ENCODE measurements around the gene GOLGA6D.
"Not testable (repeated sequence)": the region's sequence is repeated elsewhere in the genome, so short reads cannot be mapped to it uniquely, and the experiment has no call there.

GOLGA6D gene

DNA sequence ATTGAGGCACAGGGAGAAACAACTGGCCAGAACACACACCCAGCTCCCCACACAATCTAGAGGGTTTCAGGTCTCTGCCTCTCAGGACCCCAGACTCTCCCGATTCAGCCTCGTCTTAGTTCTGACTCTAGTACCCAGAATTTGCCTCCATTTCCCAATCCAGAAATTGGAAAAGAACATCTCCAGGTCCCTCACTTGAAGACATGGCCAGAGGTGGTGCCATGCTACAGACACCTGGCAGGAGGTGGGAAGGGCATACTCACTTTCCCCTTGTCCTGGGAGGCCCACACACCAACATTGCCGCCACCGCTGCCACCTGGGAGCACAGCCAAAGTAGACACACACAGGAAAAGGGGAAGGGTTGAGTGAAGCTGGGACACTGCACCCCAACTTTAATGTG lies 20.1 kb downstream of the GOLGA6D start:
- H3K9me3 ChIP-seq (ENCODE audit: low read length); H3K27me3 ChIP-seq (ENCODE audit: insufficient read depth, low read length); H2AFZ ChIP-seq (ENCODE audit: low read depth, low read length); H3K36me3 ChIP-seq (ENCODE audit: insufficient read depth, low read length); H3K4me3 ChIP-seq (ENCODE audit: low read length); H3K4me1 ChIP-seq (ENCODE audit: insufficient read depth, low read length): not testable (repeated sequence)

DNA sequence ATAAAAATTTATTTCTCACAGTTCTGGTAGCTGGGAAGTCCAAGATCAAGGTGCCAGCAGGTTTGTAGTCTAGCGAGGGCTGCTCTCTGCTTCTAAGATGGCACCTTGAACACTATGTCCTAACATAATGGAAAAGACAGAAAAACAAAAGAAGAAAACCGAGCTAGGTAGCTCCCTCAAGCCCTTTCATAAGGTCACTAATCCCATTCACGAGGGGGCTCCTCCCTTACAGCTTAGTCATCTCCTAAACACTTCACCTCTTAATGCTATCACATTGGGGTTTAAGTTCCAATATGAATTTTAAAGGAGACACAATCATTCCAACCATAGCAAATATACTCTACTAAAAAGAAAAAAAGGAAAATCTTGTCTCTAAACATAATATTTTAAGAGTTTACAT lies 23.6 kb downstream of the GOLGA6D start:
- peaks cover 5% of the 10 kb centered on the region for H3K27me3 ChIP-seq (ENCODE audit: insufficient read depth, low read length)
- H3K36me3 ChIP-seq (ENCODE audit: insufficient read depth, low read length): no peaks in the 10 kb centered on the region
- H2AFZ ChIP-seq (ENCODE audit: low read depth, low read length): no peak overlapping the region
- no peaks in the 10 kb centered on the region for H3K4me1 ChIP-seq (ENCODE audit: insufficient read depth, low read length)
- H3K4me3 ChIP-seq (ENCODE audit: low read length): no peak overlapping the region
- no peaks in the 10 kb centered on the region for H3K9me3 ChIP-seq (ENCODE audit: low read length)

DNA sequence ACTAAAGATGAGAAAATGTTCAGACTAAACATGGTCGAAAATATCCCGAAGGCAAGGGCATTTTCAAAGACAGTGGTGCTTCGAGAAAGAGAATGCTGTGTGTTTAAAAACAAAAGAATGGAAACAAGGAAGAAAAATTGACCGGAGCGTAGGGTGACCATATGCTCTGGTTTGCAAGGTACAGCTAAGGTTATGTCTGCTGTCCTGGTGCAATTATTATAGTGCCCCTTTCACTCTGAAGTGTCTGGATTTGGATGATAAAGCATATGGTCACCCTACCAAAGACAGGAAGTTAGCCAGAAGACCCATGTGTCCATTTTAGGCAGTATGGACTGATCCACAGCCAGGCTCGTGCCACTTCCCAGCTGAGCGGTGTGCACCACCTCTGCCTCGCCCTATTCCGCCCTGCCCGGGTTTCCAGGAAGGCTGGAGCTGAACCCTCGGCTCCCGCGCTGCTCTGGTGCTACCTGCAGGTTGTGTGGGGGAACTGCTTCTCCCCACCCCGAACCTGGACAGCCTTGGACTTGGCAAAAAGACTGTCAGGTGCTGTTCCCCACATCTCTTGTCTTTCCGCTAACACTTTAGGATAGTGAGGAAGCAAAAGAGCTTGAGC lies 25.2 kb downstream of the GOLGA6D start:
- H2AFZ ChIP-seq (ENCODE audit: low read depth, low read length): no peak overlapping the region
- H3K36me3 ChIP-seq (ENCODE audit: insufficient read depth, low read length): no peaks in the 10 kb centered on the region
- H3K4me3 ChIP-seq (ENCODE audit: low read length): no peak overlapping the region
- H3K27me3 ChIP-seq (ENCODE audit: insufficient read depth, low read length): peaks cover 5% of the 10 kb centered on the region
- no peaks in the 10 kb centered on the region for H3K4me1 ChIP-seq (ENCODE audit: insufficient read depth, low read length)
- H3K9me3 ChIP-seq (ENCODE audit: low read length): no peaks in the 10 kb centered on the region

DNA sequence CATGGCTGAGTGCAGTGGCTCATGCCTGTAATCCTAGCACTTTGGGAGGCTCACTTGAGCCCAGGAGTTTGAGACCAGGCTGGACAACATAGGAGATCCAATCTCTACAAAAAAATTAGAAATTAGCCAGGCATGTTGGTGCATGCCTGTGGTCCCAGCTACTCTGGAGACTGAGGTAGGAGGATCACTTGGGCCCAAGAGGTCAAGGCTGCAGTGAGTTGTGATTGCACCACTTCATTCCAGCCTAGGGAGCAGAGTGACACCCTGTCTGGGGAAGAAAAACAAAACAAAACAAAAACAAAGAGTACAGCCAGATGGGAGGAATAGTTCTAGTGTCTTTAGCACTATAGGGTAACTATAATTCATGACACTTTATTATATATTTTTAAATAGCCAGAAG lies 27.1 kb downstream of the GOLGA6D start:
- Histone ChIP-seq H3K9me3 (ENCODE audit: low read length) (no peaks in the 10 kb centered on the region), H3K4me3 (ENCODE audit: low read length) (no peak overlapping the region), H3K4me1 (ENCODE audit: insufficient read depth, low read length) (no peaks in the 10 kb centered on the region), H3K36me3 (ENCODE audit: insufficient read depth, low read length) (no peaks in the 10 kb centered on the region), H3K27me3 (ENCODE audit: insufficient read depth, low read length) (peaks cover 5% of the 10 kb centered on the region), H2AFZ (ENCODE audit: low read depth, low read length) (no peak overlapping the region)

DNA sequence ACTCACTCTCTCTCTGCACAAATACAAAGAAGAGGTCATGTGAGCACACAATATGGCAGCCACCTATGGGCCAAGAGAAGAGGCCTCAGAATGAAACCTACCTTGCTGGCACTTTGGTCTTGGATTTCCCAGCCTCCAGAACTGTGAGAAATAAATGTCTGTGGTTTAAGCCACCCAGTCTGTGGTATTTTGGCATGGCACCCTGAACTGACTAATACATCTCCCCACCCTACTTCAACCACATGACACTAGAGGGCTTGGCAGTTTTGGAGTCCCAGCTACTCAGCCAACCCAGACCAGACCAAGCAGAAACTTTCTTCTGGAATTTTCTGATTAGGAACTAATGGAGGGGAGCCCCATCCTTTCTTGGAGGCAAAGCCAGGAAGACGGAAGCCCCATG lies 29.9 kb downstream of the GOLGA6D start:
- not testable (repeated sequence) for H3K9me3 ChIP-seq (ENCODE audit: low read length); H2AFZ ChIP-seq (ENCODE audit: low read depth, low read length); H3K36me3 ChIP-seq (ENCODE audit: insufficient read depth, low read length); H3K4me1 ChIP-seq (ENCODE audit: insufficient read depth, low read length); H3K4me3 ChIP-seq (ENCODE audit: low read length); H3K27me3 ChIP-seq (ENCODE audit: insufficient read depth, low read length)

DNA sequence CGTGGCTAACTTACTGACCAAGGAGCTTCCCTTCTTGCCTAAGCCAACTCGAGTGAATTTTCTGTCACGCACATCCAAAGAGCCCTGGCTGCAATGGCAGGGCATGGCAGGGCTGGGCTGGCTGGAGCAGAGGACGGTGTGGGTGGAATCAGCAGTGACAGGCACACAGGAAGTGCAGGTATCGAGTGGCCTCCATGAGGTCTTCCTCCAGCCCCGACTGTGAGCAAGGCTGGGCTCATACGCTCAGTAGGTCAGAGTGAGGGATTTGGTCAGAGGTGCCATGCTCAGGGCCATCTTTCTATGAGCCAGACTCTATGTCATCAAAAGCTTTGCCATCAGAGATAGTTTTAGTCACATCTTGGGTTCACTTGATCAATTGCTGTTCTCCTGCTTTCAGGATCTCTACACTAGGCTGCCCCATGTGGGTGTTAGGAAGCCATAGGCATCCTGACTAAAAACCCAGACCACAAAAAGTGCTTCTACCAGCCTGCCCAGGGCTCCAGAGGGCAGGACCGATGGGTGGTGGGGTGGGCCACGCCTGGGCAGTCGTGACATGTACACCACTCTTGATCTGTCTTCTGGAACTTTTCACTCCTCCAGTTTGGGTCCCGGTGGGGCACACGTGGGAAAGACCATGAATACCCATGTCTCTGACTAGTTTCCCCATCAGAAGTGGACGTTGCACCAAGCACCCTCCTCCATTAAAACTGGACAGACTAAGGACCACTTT lies 30.6 kb downstream of the GOLGA6D start:
- H3K9me3 ChIP-seq (ENCODE audit: low read length): no peaks in the 10 kb centered on the region
- no peak overlapping the region for H3K4me3 ChIP-seq (ENCODE audit: low read length)
- no peaks in the 10 kb centered on the region for H3K36me3 ChIP-seq (ENCODE audit: insufficient read depth, low read length)

DNA sequence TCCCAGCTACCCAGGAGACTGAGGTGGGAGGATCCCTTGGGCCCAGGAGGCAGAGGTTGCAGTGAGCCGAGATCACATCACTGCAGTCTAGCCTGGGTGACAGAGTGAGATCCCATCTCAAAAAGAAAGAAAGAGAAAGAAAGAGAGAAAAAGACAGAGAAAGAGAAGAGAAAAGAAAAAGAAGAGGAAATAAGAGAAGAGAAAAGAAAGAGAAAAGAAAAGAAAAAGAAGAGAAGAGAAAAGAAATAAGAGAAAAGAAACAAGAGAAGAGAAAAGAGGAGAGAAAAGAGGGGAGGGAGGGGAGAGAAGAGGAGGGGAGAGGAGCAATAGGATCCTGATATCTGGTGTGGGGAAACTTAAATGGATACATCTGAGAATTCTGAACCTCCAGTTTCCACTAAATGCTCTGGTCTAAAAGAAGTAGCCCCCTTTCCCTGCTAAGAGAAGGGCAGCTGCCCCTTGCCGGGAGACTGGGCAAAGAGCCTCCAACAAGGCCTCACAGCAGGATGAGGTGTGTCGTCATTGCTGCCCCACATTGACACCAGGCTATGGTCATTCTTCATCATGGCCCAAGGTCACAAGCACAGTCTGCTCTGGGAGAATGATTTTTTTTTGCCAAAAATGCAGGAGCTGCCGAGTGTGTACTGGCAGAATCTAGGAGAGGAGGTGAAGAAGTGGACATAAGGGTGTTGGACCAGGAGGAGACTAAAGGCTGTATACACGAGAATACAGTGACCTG lies 32.1 kb downstream of the GOLGA6D start:
- Histone ChIP-seq H3K4me3 (ENCODE audit: low read length) (no peak overlapping the region), H3K9me3 (ENCODE audit: low read length) (no peaks in the 10 kb centered on the region), H2AFZ (ENCODE audit: low read depth, low read length) (no peak overlapping the region), H3K4me1 (ENCODE audit: insufficient read depth, low read length) (no peaks in the 10 kb centered on the region), H3K27me3 (ENCODE audit: insufficient read depth, low read length) (peaks cover 4% of the 10 kb centered on the region), H3K36me3 (ENCODE audit: insufficient read depth, low read length) (no peaks in the 10 kb centered on the region)

More for the DNA sequence above, 30.6 kb downstream of the GOLGA6D start:
- peaks cover 5% of the 10 kb centered on the region for H3K27me3 ChIP-seq (ENCODE audit: insufficient read depth, low read length)
- H2AFZ ChIP-seq (ENCODE audit: low read depth, low read length): no peak overlapping the region
- no peaks in the 10 kb centered on the region for H3K4me1 ChIP-seq (ENCODE audit: insufficient read depth, low read length)

DNA sequence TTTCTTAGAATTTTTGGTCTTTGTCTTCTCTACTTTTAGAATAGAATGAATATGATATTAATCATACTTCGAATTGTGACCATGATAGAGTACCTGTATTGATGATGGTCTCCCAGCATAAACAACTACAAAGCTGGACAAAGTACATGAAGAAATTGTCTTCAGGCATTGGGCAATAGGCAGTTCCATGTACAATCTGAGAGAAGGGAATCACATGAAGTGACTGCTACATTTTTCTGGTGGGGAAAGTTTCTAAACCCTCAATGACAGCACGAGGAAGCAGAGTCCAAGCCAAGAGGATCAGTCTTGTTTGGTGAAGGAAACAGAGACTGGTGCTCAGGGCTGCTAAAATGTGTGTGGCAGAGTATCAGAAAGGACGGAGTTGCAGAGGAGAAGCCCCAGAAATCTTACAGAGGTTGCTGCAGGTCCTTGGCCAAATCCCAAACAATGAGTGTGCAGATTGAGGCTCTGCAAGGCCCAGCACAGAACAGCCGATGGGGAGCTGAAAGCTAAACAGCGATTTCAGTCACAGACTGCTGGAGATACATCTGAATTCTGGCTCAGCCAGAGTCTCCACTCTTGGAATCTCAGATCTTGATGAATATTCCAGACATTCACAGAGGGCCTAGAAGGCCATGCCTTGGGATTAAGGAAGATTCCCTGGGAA lies 36.7 kb downstream of the GOLGA6D start:
- not testable (repeated sequence) for H3K9me3 ChIP-seq (ENCODE audit: low read length); H3K4me3 ChIP-seq (ENCODE audit: low read length); H3K4me1 ChIP-seq (ENCODE audit: insufficient read depth, low read length); H3K27me3 ChIP-seq (ENCODE audit: insufficient read depth, low read length); H2AFZ ChIP-seq (ENCODE audit: low read depth, low read length); H3K36me3 ChIP-seq (ENCODE audit: insufficient read depth, low read length)

DNA sequence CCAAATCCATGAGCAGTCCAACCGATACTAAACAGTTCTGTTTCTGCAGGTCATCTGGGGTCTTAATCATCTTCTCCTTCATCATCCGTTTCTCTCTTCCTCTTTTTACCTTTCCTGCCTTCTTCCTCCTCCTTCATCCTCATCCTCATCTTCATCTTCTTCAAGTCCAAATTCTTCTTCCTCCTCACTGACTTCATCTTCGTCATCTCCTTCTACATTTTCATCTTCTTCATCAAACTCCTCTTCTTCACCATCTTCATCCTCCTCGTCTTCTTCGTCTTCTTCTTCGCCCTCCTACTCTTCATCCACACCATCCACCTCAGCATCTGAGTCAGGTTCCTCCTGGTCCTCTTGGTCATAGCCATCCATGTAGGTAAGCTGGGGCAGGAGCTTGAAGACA lies 39.1 kb downstream of the GOLGA6D start:
- Histone ChIP-seq H2AFZ (ENCODE audit: low read depth, low read length) (no peak overlapping the region), H3K4me3 (ENCODE audit: low read length) (no peak overlapping the region), H3K4me1 (ENCODE audit: insufficient read depth, low read length) (no peaks in the 10 kb centered on the region), H3K9me3 (ENCODE audit: low read length) (no peaks in the 10 kb centered on the region), H3K27me3 (ENCODE audit: insufficient read depth, low read length) (peaks cover 2% of the 10 kb centered on the region), H3K36me3 (ENCODE audit: insufficient read depth, low read length) (no peaks in the 10 kb centered on the region)

DNA sequence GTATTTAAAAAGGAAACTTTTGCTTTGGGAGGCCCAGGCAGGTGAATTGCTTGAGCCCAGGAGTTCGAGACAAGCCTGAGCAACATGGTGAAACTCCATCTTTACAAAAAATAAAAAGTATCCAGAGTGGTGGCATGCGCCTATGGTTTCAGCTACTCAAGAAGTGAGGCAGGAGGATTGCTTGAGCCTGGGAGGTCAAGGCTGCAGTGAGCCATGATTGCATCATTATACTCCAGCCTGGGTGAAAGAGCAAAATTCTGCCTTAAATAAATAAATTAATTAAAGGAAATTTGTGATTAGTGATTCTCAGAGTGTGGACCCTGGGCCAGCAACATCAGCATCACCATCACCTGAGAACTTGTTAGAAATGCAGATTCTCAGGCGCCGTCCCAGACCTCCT lies 43.3 kb downstream of the GOLGA6D start:
- H2AFZ ChIP-seq (ENCODE audit: low read depth, low read length): no peak overlapping the region
- H3K36me3 ChIP-seq (ENCODE audit: insufficient read depth, low read length): no peaks in the 10 kb centered on the region
- no peaks in the 10 kb centered on the region for H3K9me3 ChIP-seq (ENCODE audit: low read length)
- peaks cover 15% of the 10 kb centered on the region for H3K27me3 ChIP-seq (ENCODE audit: insufficient read depth, low read length)
- no peaks in the 10 kb centered on the region for H3K4me1 ChIP-seq (ENCODE audit: insufficient read depth, low read length)
- H3K4me3 ChIP-seq (ENCODE audit: low read length): no peak overlapping the region

DNA sequence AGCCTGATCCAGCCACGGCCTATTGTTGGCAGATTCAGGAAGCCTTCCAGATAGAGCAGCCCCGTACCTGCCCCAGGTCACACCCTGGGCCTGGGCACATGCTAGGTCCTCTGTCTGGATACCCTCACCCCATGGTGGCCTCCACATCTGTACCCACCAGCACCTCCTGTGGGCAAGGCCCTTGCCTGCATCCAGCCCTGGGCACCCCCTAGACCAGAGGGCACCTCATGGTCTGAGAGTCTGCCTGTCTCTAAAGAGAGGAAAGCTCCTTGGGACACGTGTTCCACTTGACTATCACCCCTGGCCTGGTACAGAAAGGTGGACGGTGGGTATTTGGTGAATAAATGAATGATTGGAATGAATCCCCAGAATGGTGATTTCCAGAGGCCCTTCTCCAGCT lies 44.4 kb downstream of the GOLGA6D start:
- Histone ChIP-seq H3K4me1 (ENCODE audit: insufficient read depth, low read length) (no peaks in the 10 kb centered on the region), H3K9me3 (ENCODE audit: low read length) (no peaks in the 10 kb centered on the region), H3K4me3 (ENCODE audit: low read length) (no peak overlapping the region), H3K27me3 (ENCODE audit: insufficient read depth, low read length) (peaks cover 15% of the 10 kb centered on the region), H2AFZ (ENCODE audit: low read depth, low read length) (no peak overlapping the region), H3K36me3 (ENCODE audit: insufficient read depth, low read length) (no peaks in the 10 kb centered on the region)

DNA sequence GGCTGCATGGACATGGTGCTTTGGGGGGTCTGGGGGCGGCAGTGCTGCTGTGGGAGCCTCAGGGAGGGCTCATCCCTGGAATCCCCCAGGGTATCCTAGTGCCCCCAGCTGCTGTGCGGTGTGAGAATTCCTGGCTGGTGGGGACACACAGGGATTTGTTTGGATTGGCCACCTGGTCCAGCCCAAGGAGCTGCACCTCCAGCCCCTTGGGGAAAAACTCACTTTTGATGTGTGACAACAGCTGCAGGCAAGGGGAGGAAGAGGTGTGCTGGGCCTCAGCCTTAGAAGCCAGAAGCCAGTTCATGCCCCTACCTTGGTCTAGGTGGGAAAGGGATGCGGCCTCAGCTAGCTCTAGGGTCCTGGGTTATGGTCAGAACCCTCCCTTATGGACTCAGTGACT lies 44.9 kb downstream of the GOLGA6D start:
- Histone ChIP-seq H3K9me3 (ENCODE audit: low read length) (no peaks in the 10 kb centered on the region), H3K27me3 (ENCODE audit: insufficient read depth, low read length) (peaks cover 15% of the 10 kb centered on the region), H3K4me3 (ENCODE audit: low read length) (no peak overlapping the region), H3K4me1 (ENCODE audit: insufficient read depth, low read length) (no peaks in the 10 kb centered on the region), H2AFZ (ENCODE audit: low read depth, low read length) (no peak overlapping the region), H3K36me3 (ENCODE audit: insufficient read depth, low read length) (no peaks in the 10 kb centered on the region)
